K562 treated with DMSO at 1 percent for 24 hours (cell line): ENCODE measurements around the gene LATS1. TPM values are rescaled to one million over a fixed set of nuclear protein-coding genes. Genes with fewer than 3 reads are reported as not detected.

Experiments
- total RNA-seq: library from RNA; unstranded; fragments of 300-600 nt; gene quantifications from 2 replicates; pipeline ENCODE4 v1.2.3, GENCODE V29; 2022; ENCODE audit warnings: low read depth; ENCODE audit not compliant: insufficient read depth

Gene LATS1
- 10.2 and 10.7 TPM in 2 replicates for total RNA-seq

GRCh38 chr6:149717588-149718458, at the start of gene LATS1:
TSS of gene LATS1 (minus strand) at chr6:149718101. CDS start at chr6:149702126, 15,975 bp downstream.

GRCh38 chr6:149749594-149750135, 31.8 kb upstream of the LATS1 start, which contains the start of gene PCMT1:
TSS of gene PCMT1 (plus strand) at chr6:149749741. CDS start at chr6:149749902, 161 bp downstream.

GRCh38 chr6:149746147-149746946, 28.4 kb upstream of the LATS1 start, which contains the start of gene NUP43:
TSS of gene NUP43 (minus strand) at chr6:149746529. CDS start at chr6:149746495, 34 bp downstream.

GRCh38 chr6:149648148-149649145, 69.5 kb downstream of the LATS1 start, which contains the start of gene KATNA1:
TSS of gene KATNA1 (minus strand) at chr6:149648714. CDS start at chr6:149638547, 10,167 bp downstream.

Other genes with a start within 250 kb of the LATS1 start
- 0.23 TPM in 1 of 2 replicates, not detected in the other for gene ZC3H12D, start 233.1 kb downstream of the LATS1 start, total RNA-seq
- gene PPIL4, start 172.1 kb downstream of the LATS1 start, total RNA-seq, result 11.0 and 12.9 TPM in 2 replicates
- gene GINM1, start 151.7 kb downstream of the LATS1 start, total RNA-seq, result 19.1 and 23.2 TPM in 2 replicates
- gene KATNA1, start 69.4 kb downstream of the LATS1 start, total RNA-seq, result 25.6 and 31.8 TPM in 2 replicates
- gene NUP43, start 28.4 kb upstream of the LATS1 start, total RNA-seq, result 27.0 and 27.3 TPM in 2 replicates
- 358 and 384 TPM in 2 replicates for gene PCMT1, start 31.6 kb upstream of the LATS1 start, total RNA-seq
- gene LRP11, start 146.3 kb upstream of the LATS1 start, total RNA-seq, result 8.1 and 8.7 TPM in 2 replicates
- gene RAET1E, start 180.0 kb upstream of the LATS1 start, total RNA-seq, result not detected in 2 replicates
- gene RAET1G, start 205.0 kb upstream of the LATS1 start, total RNA-seq, result 0.38 TPM in 1 of 2 replicates, not detected in the other
- gene ULBP2, start 223.9 kb upstream of the LATS1 start, total RNA-seq, result 12.7 and 18.3 TPM in 2 replicates
- gene ULBP1, start 245.8 kb upstream of the LATS1 start, total RNA-seq, result 7.2 and 7.7 TPM in 2 replicates